Measurements from ENCODE around the gene CCL19.
"Not testable (repeated sequence)": the region's sequence is repeated elsewhere in the genome, so short reads cannot be mapped to it uniquely, and the experiment has no call there.

The CCL19 gene

GRCh38 chr9:34690983-34691935 lies at the start of gene CCL19:
TSS of gene CCL19 (minus strand) at chr9:34691276. CDS start at chr9:34691139, 137 bp downstream.
- no peak for DNase-seq

- not testable (repeated sequence) for DNase-seq
Observed at GRCh38 chr9:34740176-34740575, 49.1 kb upstream of the CCL19 start.

- no peak for DNase-seq
Observed at GRCh38 chr9:34737677-34738260, 46.7 kb upstream of the CCL19 start.

- DNase-seq = no peak
Observed at GRCh38 chr9:34734720-34735119, 43.6 kb upstream of the CCL19 start.

- no peak for DNase-seq
Observed at GRCh38 chr9:34732886-34733285, 41.8 kb upstream of the CCL19 start.

GRCh38 chr9:34732478-34732877 lies 41.4 kb upstream of the CCL19 start:
- no peak for DNase-seq

- DNase-seq = no peak
Observed at GRCh38 chr9:34723141-34723540, 32.1 kb upstream of the CCL19 start.

GRCh38 chr9:34719769-34720025 lies 28.6 kb upstream of the CCL19 start:
- DNase-seq = not testable (repeated sequence)

- no peak for DNase-seq
Observed at GRCh38 chr9:34719021-34719768, 28.1 kb upstream of the CCL19 start.

GRCh38 chr9:34717996-34718614 lies 27.0 kb upstream of the CCL19 start:
- DNase-seq = no peak

- DNase-seq = no peak
Observed at GRCh38 chr9:34716711-34717110, 25.6 kb upstream of the CCL19 start.

GRCh38 chr9:34715639-34716215 lies 24.7 kb upstream of the CCL19 start:
- no peak for DNase-seq

- no peak for DNase-seq
Observed at GRCh38 chr9:34714007-34714406, 22.9 kb upstream of the CCL19 start.

GRCh38 chr9:34712140-34712539 lies 21.1 kb upstream of the CCL19 start:
- no peak for DNase-seq

GRCh38 chr9:34710023-34710422 lies 18.9 kb upstream of the CCL19 start, which contains the start of gene CCL21:
TSS of gene CCL21 (minus strand) at chr9:34710136. CDS start at chr9:34710066, 70 bp downstream.
- no peak for DNase-seq

GRCh38 chr9:34709196-34709978 lies 18.3 kb upstream of the CCL19 start:
- DNase-seq = no peak

- no peak for DNase-seq
Observed at GRCh38 chr9:34707130-34707529, 16.1 kb upstream of the CCL19 start.

- peak; percentile 81 to 84 for DNase-seq
Observed at GRCh38 chr9:34701769-34702736, 11.0 kb upstream of the CCL19 start.

GRCh38 chr9:34701023-34701768 lies 10.1 kb upstream of the CCL19 start:
- peak; percentile 68 to 69 for DNase-seq

- no peak for DNase-seq
Observed at GRCh38 chr9:34694811-34695210, 3.7 kb upstream of the CCL19 start.
